A673 (cell line): ENCODE results near the gene LDB1. TPM values are rescaled to one million over a fixed set of nuclear protein-coding genes. Genes with fewer than 3 reads are reported as not detected.

Source experiments
- Bru-seq: library from RNA; stranded (reverse); fragments of 400-500 nt; gene quantifications from one replicate; lab custom pipeline; 2021; lab: Mats Ljungman, UMichigan
- BruChase-seq, 2 experiments: library from RNA; stranded (reverse); fragments of 400-500 nt; gene quantifications; one replicate each; lab custom pipeline; 2021; lab: Mats Ljungman, UMichigan
- BruUV-seq: library from RNA; stranded (reverse); fragments of 400-500 nt; replicated peaks from 2 replicates; lab custom pipeline; 2021; lab: Mats Ljungman, UMichigan
- CTCF ChIA-PET: fragments of 300-600 bp; sonication (Branson Sonifier 250); formaldehyde crosslinking; loops from one replicate; lab custom pipeline; 2022; ENCODE audit warnings: antibody characterized with exemption; lab: Charles Lee
- POLR2A ChIA-PET: fragments of 300-600 bp; sonication (Branson Sonifier 250); formaldehyde crosslinking; loops from one replicate; lab custom pipeline; 2022; ENCODE audit warnings: antibody characterized with exemption; ENCODE audit not compliant: low non-redundant PET; lab: Charles Lee
- DNase-seq: peaks from one replicate; pipeline ENCODE4 v3.0.0-alpha.2; 2015; ENCODE audit warnings: low spot score
- H3K27ac ChIP-seq: fragments of 200-600 bp; sonication (generic); 2 replicates; pipeline ENCODE4 v1.5.1; 2016; ENCODE audit warnings: mixed run types, low read depth, mild to moderate bottlenecking, mixed read lengths, antibody characterized with exemption, low read length; ENCODE audit not compliant: poor library complexity, severe bottlenecking
- H3K27me3 ChIP-seq: fragments of 200-600 bp; sonication (generic); replicated peaks from 2 replicates; pipeline ENCODE4 v1.6.1; 2017; ENCODE audit warnings: mixed run types, low read depth, mild to moderate bottlenecking, mixed read lengths, antibody characterized with exemption, low read length; ENCODE audit not compliant: insufficient read depth, poor library complexity
- H3K36me3 ChIP-seq: fragments of 200-600 bp; sonication (generic); 2 replicates; pipeline ENCODE4 v1.6.1; 2016; ENCODE audit warnings: mixed run types, mild to moderate bottlenecking, mixed read lengths, antibody characterized with exemption, low read length; ENCODE audit not compliant: insufficient read depth, poor library complexity, severe bottlenecking
- H3K4me1 ChIP-seq: fragments of 200-600 bp; sonication (generic); 2 replicates; pipeline ENCODE4 v1.6.1; 2017; ENCODE audit warnings: mixed run types, mild to moderate bottlenecking, mixed read lengths, antibody characterized with exemption, low read length; ENCODE audit not compliant: insufficient read depth, poor library complexity, severe bottlenecking
- H3K4me3 ChIP-seq: fragments of 200-600 bp; sonication (generic); 2 replicates; pipeline ENCODE4 v1.5.1; 2016; ENCODE audit warnings: low read depth, mixed run types, mild to moderate bottlenecking, mixed read lengths, low read length; ENCODE audit not compliant: poor library complexity, severe bottlenecking
- H3K9me3 ChIP-seq: fragments of 200-600 bp; sonication (generic); 2 replicates; pipeline ENCODE4 v1.6.1; 2016; ENCODE audit warnings: mixed run types, low read depth, mild to moderate bottlenecking, mixed read lengths, antibody characterized with exemption, low read length; ENCODE audit not compliant: poor library complexity, severe bottlenecking
- EZH2 ChIP-seq: fragments of 200-600 bp; sonication (generic); IDR thresholded peaks from 2 replicates; pipeline ENCODE4 v1.6.1; 2017; ENCODE audit warnings: borderline replicate concordance, low read depth, mild to moderate bottlenecking, mixed read lengths, antibody characterized with exemption, low read length; ENCODE audit not compliant: poor library complexity, severe bottlenecking
- intact Hi-C: fragments of 100-400 bp; cut with micrococcal nuclease; formaldehyde crosslinking; loops from one replicate; pipeline ENCODE4 v1.10.0; 2022; ENCODE audit not compliant: unreplicated experiment
- long read RNA-seq: library from polyadenylated mRNA; stranded (forward); transcript quantifications from one replicate; pipeline ENCODE4 v2.0.0, GENCODE V29; 2022
- total RNA-seq: library from RNA; stranded (reverse); gene quantifications from 2 replicates; pipeline ENCODE4 v1.2.3, GENCODE V29; 2021
- TF ChIP-seq, protein P1 (sequence below): fragments of 300-800, 200-600 bp; sonication (generic); conservative IDR thresholded peaks from 2 replicates; pipeline ENCODE4 v1.5.1; 2017; ENCODE audit warnings: low read depth, mild to moderate bottlenecking, antibody characterized with exemption, low read length, moderate library complexity, mixed read lengths

The LDB1 gene
- total RNA-seq (78.5 and 82.4 TPM in 2 replicates), Bru-seq, nascent RNA (percentile 71 among the genes with signal in this experiment), BruChase-seq, experiment 1, labeled RNA remaining after a 2-hour chase (percentile 87 among the genes with signal in this experiment), BruChase-seq, experiment 2, labeled RNA remaining after a 6-hour chase (percentile 85 among the genes with signal in this experiment)
- long read RNA-seq, transcript LDB1-202 (11 exons, 2,089 nt): major isoform, 6 of 41 reads
- long read RNA-seq, partial matches to known transcripts: 15 of 41 reads
- long read RNA-seq, other reads (novel, unspliced or antisense): 20 of 41 reads

DNA sequence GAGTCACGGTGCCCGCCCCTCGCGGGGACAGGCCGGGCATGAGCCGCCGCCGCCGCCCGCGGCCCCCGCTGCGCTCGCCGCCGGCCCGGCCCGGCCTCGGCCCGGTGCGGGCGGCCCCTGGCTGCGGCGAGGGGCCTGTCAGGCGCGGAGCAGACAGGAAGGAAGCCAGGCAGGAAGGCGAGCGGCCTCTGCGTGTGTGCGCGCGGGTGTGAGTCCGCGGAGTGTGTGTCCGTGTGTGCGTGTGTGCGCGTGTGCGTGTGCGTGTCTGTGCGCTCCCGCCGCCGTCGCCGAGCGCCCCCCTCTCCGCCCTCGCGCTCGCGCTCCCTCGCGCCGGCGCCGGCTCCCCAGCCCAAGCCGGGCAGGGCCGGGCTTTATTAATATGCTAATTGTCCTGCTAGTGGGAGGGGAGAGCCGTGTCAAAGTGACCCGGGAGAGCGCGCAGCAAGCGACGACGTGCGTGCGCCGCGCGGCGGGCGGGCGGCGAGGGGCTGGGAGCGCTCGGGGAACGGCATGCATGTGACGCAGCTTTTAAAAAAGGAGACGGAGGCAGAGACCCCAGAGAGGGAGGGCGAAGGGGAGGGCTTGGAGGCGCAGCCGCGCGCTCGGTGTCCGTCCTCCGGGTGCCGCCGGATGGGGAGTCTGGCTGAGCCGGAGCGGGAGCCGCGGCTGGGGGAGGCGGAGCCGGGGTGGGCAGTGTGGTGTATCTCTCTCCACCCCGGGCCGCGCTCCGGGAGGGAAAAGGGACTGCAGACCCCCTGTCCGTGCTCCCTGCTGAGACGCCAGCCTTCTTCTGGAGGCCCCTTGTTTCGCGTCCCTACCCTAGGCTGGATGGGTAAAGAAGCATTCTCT lies at the start of gene LDB1:
Gene LDB1, minus strand, starts transcription at position 227 of the 849 bp plus-strand sequence. CDS start 258 bp downstream, outside the sequence.
- BruUV-seq: no TSS peak
- peaks cover 57% of the 10 kb centered on the region for H3K4me1 ChIP-seq
- peak; percentile 92 for DNase-seq
- no peaks in the 10 kb centered on the region for H3K36me3 ChIP-seq
- intact Hi-C loops: no loop called here
- ChIA-PET CTCF (no interaction called here), POLR2A (interaction anchor here (0.6 kb wide), 1 partner anchor 14 kb away, joined by 3 read pairs; no protein-coding TSS in a partner anchor)
- H3K4me3 ChIP-seq: peak within 1 kb of the TSS; percentile 76
- TF ChIP-seq, protein P1, sequence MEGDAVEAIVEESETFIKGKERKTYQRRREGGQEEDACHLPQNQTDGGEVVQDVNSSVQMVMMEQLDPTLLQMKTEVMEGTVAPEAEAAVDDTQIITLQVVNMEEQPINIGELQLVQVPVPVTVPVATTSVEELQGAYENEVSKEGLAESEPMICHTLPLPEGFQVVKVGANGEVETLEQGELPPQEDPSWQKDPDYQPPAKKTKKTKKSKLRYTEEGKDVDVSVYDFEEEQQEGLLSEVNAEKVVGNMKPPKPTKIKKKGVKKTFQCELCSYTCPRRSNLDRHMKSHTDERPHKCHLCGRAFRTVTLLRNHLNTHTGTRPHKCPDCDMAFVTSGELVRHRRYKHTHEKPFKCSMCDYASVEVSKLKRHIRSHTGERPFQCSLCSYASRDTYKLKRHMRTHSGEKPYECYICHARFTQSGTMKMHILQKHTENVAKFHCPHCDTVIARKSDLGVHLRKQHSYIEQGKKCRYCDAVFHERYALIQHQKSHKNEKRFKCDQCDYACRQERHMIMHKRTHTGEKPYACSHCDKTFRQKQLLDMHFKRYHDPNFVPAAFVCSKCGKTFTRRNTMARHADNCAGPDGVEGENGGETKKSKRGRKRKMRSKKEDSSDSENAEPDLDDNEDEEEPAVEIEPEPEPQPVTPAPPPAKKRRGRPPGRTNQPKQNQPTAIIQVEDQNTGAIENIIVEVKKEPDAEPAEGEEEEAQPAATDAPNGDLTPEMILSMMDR: no peak
- TF ChIP-seq EZH2: no peak
- peak within 1 kb of the TSS; percentile 81 for H3K27ac ChIP-seq
- H3K27me3 ChIP-seq: no peaks in the 10 kb centered on the region
- H3K9me3 ChIP-seq: no peaks in the 10 kb centered on the region

GRCh38 chr10:102167861-102168260 lies 47.7 kb upstream of the LDB1 start:
- no peak for DNase-seq
- ChIA-PET POLR2A (no interaction called here), CTCF (no interaction called here)
- no peak for TF ChIP-seq EZH2
- TF ChIP-seq, protein P1: no peak
- no peak overlapping the region for H3K4me3 ChIP-seq
- no TSS peak for BruUV-seq
- H3K36me3 ChIP-seq: peaks cover 12% of the 10 kb centered on the region
- intact Hi-C loops: loop anchor here (2.0 to 10.0 kb wide), 3 partner anchors 59 to 417 kb away; partner anchors contain the start of genes ELOVL3 and NFKB2
- H3K27me3 ChIP-seq: no peaks in the 10 kb centered on the region
- H3K4me1 ChIP-seq: no peaks in the 10 kb centered on the region
- no peaks in the 10 kb centered on the region for H3K9me3 ChIP-seq
- no peak overlapping the region for H3K27ac ChIP-seq

GRCh38 chr10:102163342-102163989 lies 43.3 kb upstream of the LDB1 start:
- Histone ChIP-seq H3K9me3 (no peaks in the 10 kb centered on the region), H3K4me3 (no peak overlapping the region), H3K27me3 (no peaks in the 10 kb centered on the region), H3K27ac (no peak overlapping the region), H3K4me1 (no peaks in the 10 kb centered on the region), H3K36me3 (peaks cover 56% of the 10 kb centered on the region)
- POLR2A ChIA-PET: no interaction called here
- DNase-seq: no peak
- intact Hi-C loops: loop anchor here (10.0 kb wide), 1 partner anchor 421 kb away; no protein-coding TSS in a partner anchor
- TSS peak; percentile 40 for BruUV-seq
- TF ChIP-seq, protein P1: no peak
- TF ChIP-seq EZH2: no peak
- CTCF ChIA-PET: no interaction called here
